OCI-LY7 (cell line): ENCODE data around the gene TPRG1. TPM values are rescaled to one million over a fixed set of nuclear protein-coding genes. Genes with fewer than 3 reads are reported as not detected.

Source experiments
- BruUV-seq: library from RNA; stranded (reverse); fragments of 400-500 nt; replicated peaks from 2 replicates; lab custom pipeline; 2021; lab: Mats Ljungman, UMichigan
- CTCF ChIA-PET: fragments of 300-600 bp; sonication (Branson Sonifier 250); formaldehyde crosslinking; loops from one replicate; lab custom pipeline; 2022; ENCODE audit warnings: antibody characterized with exemption; ENCODE audit not compliant: unreplicated experiment; lab: Charles Lee
- POLR2A ChIA-PET: fragments of 300-600 bp; sonication (Branson Sonifier 250); formaldehyde crosslinking; loops from one replicate; lab custom pipeline; 2022; ENCODE audit warnings: antibody characterized with exemption; lab: Charles Lee
- DNase-seq: peaks from one replicate; pipeline ENCODE4 v3.0.0-alpha.2; 2015; ENCODE audit warnings: low spot score
- H2AFZ ChIP-seq: fragments of 200-600 bp; sonication (generic), shearing (Covaris generic); 2 replicates; pipeline ENCODE4 v1.6.1; 2014; ENCODE audit warnings: mild to moderate bottlenecking, antibody characterized with exemption, low read length, moderate library complexity
- H3K27ac ChIP-seq: fragments of 200-600 bp; sonication (generic); 2 replicates; pipeline ENCODE4 v1.5.1; 2014; ENCODE audit warnings: mixed run types, low read depth, mild to moderate bottlenecking, moderate library complexity, low read length, inconsistent platforms; ENCODE audit not compliant: poor library complexity, severe bottlenecking
- H3K36me3 ChIP-seq: fragments of 200-600 bp; sonication (generic); 2 replicates; pipeline ENCODE4 v1.6.1; 2014; ENCODE audit warnings: mild to moderate bottlenecking, antibody characterized with exemption, low read length, moderate library complexity, mixed read lengths; ENCODE audit not compliant: insufficient read depth
- H3K4me1 ChIP-seq: fragments of 200-600 bp; sonication (generic); 2 replicates; pipeline ENCODE4 v1.5.1; 2014; ENCODE audit warnings: mild to moderate bottlenecking, low read length; ENCODE audit not compliant: insufficient read depth, poor library complexity, severe bottlenecking
- H3K4me2 ChIP-seq: fragments of 200-600 bp; sonication (generic); 2 replicates; pipeline ENCODE4 v1.6.1; 2014; ENCODE audit warnings: mild to moderate bottlenecking, low read length
- H3K4me3 ChIP-seq: fragments of 200-600 bp; sonication (generic); 2 replicates; pipeline ENCODE4 v1.5.1; 2014; ENCODE audit warnings: mild to moderate bottlenecking, low read depth, low read length; ENCODE audit not compliant: poor library complexity, severe bottlenecking
- H3K79me2 ChIP-seq: fragments of 200-600 bp; sonication (generic); 2 replicates; pipeline ENCODE4 v1.6.1; 2016; ENCODE audit warnings: low read depth, mild to moderate bottlenecking, low read length, moderate library complexity, mixed read lengths; ENCODE audit not compliant: insufficient read depth
- H3K9me2 ChIP-seq: fragments of 200-600 bp; sonication (generic); 2 replicates; pipeline ENCODE4 v1.6.1; 2016; ENCODE audit warnings: mild to moderate bottlenecking, low read length, mixed read lengths; ENCODE audit not compliant: insufficient read depth
- H3K9me3 ChIP-seq: fragments of 200-600 bp; sonication (generic); 2 replicates; pipeline ENCODE4 v1.6.1; 2014; ENCODE audit warnings: mild to moderate bottlenecking, mixed run types, low read length, mixed read lengths
- H4K20me1 ChIP-seq: fragments of 200-600 bp; sonication (generic); 2 replicates; pipeline ENCODE4 v1.6.1; 2014; ENCODE audit warnings: mild to moderate bottlenecking, antibody characterized with exemption, low read length, moderate library complexity, mixed read lengths; ENCODE audit not compliant: insufficient read depth
- EZH2phosphoT487 ChIP-seq: fragments of 200-600 bp; sonication (generic); IDR thresholded peaks from 2 replicates; pipeline ENCODE4 v1.6.1; 2018; ENCODE audit warnings: low read depth, borderline replicate concordance, mild to moderate bottlenecking, mixed run types, antibody characterized with exemption, low read length, moderate library complexity, mixed read lengths
- intact Hi-C: fragments of 100-400 bp; cut with micrococcal nuclease; formaldehyde crosslinking; loops from one replicate; pipeline ENCODE4 v1.10.0; 2022; ENCODE audit not compliant: unreplicated experiment
- total RNA-seq, 2 experiments: library from RNA; depleted of rRNA in 1 of 2; stranded (reverse); fragments of >200 nt in 1 of 2; shearing (Covaris generic) in 1 of 2; gene quantifications; 2 replicates each; pipeline ENCODE4 v1.2.3, GENCODE V29; 2014 to 2022
- TF ChIP-seq, protein P1 (sequence below): fragments of 200-600 bp; sonication (generic); conservative IDR thresholded peaks from 2 replicates; pipeline ENCODE4 v1.5.1; 2014; ENCODE audit warnings: mild to moderate bottlenecking, antibody characterized with exemption, low read length, moderate library complexity, mixed read lengths

The TPRG1 gene
- total RNA-seq, 2 experiments from 2014 or later = 0.92 TPM; not detected in 1

- Histone ChIP-seq H3K4me2 (no peak overlapping the region), H3K9me3 (no peaks in the 10 kb centered on the region), H3K79me2 (no peaks in the 10 kb centered on the region), H3K4me1 (no peaks in the 10 kb centered on the region), H3K9me2 (no peaks in the 10 kb centered on the region), H3K36me3 (no peaks in the 10 kb centered on the region), H4K20me1 (no peaks in the 10 kb centered on the region), H3K27ac (no peak overlapping the region), H3K4me3 (no peak overlapping the region), H2AFZ (no peak overlapping the region)
- intact Hi-C loops = no loop called here
- POLR2A ChIA-PET = interaction anchor here (1.2 to 1.3 kb wide), 2 partner anchors 11 to 52 kb away, joined by 3 to 4 read pairs; no protein-coding TSS in a partner anchor
- TF ChIP-seq EZH2phosphoT487 = no peak
- TF ChIP-seq, protein P1, sequence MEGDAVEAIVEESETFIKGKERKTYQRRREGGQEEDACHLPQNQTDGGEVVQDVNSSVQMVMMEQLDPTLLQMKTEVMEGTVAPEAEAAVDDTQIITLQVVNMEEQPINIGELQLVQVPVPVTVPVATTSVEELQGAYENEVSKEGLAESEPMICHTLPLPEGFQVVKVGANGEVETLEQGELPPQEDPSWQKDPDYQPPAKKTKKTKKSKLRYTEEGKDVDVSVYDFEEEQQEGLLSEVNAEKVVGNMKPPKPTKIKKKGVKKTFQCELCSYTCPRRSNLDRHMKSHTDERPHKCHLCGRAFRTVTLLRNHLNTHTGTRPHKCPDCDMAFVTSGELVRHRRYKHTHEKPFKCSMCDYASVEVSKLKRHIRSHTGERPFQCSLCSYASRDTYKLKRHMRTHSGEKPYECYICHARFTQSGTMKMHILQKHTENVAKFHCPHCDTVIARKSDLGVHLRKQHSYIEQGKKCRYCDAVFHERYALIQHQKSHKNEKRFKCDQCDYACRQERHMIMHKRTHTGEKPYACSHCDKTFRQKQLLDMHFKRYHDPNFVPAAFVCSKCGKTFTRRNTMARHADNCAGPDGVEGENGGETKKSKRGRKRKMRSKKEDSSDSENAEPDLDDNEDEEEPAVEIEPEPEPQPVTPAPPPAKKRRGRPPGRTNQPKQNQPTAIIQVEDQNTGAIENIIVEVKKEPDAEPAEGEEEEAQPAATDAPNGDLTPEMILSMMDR = no peak
- CTCF ChIA-PET = no interaction called here
- no TSS peak for BruUV-seq
- DNase-seq = no peak
These were observed 200.5 kb downstream of the TPRG1 start for GRCh38 chr3:189372243-189372642.
